Uterus (tissue), 2 donors: ENCODE results near the gene NIBAN1.

Source experiments
- CTCF ChIP-seq, 4 experiments: fragments of 200-600 bp in 2 of 4; fragments of 450-650 bp in 2 of 4; sonication (generic) in 2 of 4; IDR thresholded peaks; one replicate each; pipeline ENCODE4 v1.5.1; 2016 to 2019; ENCODE audit warnings: antibody characterized with exemption in 4 of 4, mild to moderate bottlenecking in 2 of 4, moderate library complexity in 1 of 4
- POLR2A ChIP-seq, 2 donors: fragments of 450-650 bp; IDR thresholded peaks; one replicate each; pipeline ENCODE4 v1.6.1; 2016; ENCODE audit warnings: antibody characterized with exemption in 2 of 2, mild to moderate bottlenecking in 1 of 2, moderate library complexity in 1 of 2

GRCh38 chr1:184973272-184974055 is 844 bp downstream of the NIBAN1 start:
- TF ChIP-seq CTCF (IDR thresholded peaks at IDR 0.05) (no peak), POLR2A (IDR thresholded peaks at IDR 0.05) (no peak)
